Activated CD4-positive, CD25-positive, alpha-beta regulatory T cell treated with anti-CD3 and anti-CD28 coated beads, Interleukin-2, amount 50 U/mL, for 72 hours (primary cell): ENCODE measurements around the gene AGAP1.

Experiments used
- DNase-seq: peaks from one replicate; pipeline ENCODE4 v3.0.0; 2021

AGAP1 gene

DNA sequence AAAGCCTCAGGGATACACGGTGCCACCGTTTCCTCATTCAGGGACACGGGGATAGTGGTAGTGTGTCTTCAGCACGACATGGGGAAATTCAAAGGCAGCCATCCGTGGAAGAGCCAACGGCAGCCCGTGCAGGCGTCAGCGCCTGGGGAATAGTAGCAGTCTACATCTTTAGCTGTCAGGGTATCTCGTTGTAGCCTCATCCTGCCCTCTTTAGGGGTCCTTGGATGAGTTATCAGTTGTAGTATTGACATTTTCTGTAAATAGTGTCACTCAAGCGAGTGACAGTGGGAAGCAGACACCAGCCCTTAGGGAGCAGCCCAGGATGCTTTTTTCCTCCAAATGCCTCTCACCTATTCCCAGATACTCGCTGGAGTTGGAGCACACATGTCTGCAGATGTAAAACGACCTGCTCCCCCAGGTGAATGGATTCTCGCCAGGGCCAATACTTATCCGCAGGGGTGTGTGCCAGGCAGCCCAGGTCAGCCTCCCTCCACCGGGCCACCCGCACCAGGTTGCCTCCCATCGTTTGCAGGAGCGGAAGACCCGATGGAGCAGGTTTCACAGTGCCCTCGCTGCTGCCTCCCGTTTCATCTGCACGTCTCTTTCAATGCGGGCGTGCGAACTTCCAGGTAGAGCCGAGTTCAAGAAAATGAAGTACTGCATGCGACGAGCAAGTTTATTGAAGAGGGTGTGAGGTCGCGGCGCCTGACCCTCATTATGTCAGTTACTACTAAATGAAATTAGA is 41.0 kb downstream of the AGAP1 start:
- no peak for DNase-seq

DNA sequence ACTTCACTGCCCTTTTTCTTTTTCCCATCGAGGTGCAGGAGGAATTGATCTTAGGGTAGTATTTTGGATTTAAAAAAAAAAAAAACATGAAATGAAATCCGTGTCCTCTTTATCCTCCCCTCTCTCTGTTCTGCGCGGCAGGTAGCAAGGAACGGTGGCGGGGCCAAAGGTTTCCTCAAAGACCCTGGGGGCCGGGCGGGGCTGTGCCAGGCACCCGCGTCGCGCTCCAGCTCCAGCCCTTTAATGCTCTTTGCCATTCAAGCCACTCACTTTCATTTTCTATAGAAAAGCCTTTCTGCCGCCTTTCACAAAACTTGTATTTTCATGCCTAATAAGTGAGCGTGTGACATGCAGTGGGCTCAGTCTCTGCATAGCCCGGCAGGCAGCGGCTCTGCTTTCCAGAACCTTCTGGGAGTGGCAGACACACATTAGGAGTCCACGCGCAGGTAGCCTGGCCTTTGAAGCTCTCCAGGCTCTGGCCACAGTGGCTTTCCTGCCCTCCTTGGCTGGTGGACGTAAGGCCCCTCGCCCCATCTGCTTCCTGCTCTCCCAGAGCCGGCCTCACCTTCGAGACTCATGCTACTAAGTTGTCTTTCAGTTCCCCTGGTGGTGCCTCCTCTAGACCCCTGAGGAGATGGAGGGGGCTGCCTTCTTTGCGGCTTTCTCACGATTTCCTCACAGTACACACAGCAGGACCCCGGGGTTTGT is 41.7 kb downstream of the AGAP1 start:
- no peak for DNase-seq

DNA sequence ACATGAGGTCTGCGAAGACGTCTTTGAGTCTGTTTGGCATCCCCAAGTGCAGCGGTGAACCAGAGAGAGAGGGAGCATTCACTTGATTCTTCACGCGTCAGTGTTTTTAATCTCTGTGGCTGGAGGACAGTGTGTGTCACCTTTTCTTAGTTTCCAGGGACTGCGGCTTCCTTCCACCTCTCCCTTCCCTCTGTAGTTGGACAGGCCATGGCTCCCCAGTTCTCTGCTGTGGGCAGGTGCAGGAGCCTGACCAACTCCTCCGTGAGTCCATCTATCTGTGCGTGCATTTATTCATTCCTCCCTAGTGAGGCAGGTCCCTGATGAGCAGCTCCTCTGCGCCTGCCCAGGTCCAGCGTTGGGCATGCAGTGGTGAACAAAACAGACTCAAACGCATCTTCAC is 42.9 kb downstream of the AGAP1 start:
- no peak for DNase-seq

DNA sequence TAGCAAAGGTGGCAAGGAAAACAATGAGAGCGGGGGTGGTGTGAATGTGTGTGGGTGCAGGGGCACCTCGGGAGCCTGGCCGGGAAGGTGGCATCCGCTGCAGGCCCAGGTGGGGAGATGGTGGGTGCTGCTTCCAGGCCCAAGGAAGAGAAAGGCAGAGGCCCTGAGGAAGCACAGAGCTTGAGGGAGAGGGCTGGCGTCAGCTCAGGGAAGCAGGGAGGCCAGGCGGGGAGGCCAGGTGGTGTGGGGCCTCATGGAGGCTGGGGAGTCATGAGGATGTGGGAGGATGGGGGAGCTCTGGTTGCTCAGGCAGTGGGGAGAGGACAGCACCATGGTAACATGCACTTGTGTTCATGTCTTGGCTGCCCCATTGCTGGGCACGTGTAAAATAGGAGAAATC is 43.3 kb downstream of the AGAP1 start:
- DNase-seq, result no peak

DNA sequence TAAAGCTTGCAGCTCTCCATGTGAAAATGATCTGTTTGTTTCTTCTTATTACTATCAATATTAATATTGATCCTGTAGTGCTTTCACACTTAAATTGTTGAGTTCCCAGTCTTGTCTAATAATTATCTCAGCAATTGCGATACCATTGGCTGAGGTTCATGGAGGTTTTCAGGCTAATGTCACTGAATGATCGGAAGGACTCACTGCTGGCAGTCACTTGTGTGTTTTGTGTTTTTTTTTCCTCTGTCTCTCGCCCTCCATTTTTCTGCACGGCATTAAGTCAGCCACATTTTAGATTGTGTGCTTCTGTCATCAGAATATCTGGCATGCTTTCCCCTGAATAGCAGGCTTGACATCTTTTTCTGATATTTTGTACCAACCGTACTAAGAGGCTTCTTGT is 43.7 kb downstream of the AGAP1 start:
- no peak for DNase-seq

DNA sequence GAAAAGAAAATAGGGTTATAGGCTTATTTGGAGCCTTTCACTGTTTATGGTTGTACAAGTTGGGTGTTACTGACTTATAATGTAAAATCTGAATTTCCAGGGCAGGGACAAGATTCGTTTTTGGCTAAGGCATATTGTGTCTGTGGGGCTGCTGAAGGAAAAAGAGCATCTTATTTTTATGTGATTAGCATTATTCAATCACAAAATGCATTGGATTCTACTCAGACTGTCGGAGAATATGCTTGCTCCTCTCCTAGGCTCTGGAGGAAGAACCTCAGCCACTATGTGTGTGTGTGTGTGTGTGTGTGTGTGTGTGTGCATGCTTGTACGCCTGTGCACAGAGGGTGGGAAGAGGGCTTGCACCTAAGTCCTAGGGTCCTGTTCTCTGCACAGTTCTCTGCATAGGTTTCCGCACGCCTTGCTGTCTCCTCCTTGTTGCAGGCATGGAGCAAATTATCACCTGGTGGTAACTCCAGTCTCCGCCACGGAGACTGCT is 44.3 kb downstream of the AGAP1 start:
- no peak for DNase-seq

DNA sequence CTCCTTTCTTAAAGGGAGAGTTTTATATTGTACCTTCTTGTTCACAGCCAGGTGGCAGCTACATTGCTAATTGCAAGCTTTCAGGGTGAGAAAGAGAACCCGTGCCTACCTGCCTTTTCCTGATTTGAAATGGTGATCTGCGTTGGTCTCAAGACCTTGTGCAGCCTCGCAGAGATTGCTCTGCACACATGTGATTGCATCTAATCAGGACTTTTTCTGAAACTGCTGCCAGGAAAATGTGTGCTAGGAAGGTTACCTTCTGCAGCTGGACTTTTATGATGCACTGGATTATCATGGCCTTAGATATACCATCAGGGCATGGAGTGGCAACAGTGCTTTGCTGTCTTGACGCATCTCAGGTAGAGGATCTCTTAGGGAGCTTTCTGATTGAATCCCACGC is 45.1 kb downstream of the AGAP1 start:
- DNase-seq, result no peak

DNA sequence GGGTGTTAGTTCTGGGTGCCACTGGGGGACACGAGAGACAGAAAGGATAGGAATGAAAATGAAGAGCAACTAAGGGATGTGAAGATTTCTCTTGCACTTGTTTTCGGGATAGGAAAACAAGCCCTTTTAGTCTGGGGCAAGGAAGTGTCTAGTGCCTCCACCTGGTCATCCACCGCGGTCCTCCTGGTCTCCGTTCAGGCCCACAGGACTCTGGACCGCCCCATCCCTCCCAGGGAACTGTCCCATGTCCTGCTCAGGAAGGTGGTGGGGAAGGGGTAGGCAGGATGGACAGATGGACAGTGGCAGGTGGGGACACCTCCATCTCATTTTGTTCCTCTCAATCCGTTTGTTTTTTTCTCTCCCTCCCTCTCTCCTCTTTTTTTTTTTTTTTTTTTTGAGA is 45.9 kb downstream of the AGAP1 start:
- DNase-seq, result no peak

DNA sequence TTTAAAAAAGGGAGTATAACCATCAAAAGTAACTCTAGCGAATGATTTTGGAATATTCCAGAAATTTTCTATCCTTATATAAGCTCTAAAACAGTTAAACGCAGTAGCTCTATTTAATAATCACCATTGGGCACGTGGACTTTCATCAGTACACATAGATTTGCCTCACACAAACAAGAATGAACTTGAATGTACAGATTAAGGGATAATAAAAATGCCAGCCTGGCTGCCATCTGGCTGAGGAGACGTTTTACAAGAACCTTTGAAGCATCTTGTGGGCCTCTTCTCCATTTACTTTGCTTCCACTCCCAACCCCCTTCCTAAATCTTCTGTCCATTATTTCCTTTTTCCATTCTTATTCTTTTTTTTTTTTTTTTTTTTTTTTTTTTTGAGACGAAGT is 47.2 kb downstream of the AGAP1 start:
- DNase-seq, result no peak

DNA sequence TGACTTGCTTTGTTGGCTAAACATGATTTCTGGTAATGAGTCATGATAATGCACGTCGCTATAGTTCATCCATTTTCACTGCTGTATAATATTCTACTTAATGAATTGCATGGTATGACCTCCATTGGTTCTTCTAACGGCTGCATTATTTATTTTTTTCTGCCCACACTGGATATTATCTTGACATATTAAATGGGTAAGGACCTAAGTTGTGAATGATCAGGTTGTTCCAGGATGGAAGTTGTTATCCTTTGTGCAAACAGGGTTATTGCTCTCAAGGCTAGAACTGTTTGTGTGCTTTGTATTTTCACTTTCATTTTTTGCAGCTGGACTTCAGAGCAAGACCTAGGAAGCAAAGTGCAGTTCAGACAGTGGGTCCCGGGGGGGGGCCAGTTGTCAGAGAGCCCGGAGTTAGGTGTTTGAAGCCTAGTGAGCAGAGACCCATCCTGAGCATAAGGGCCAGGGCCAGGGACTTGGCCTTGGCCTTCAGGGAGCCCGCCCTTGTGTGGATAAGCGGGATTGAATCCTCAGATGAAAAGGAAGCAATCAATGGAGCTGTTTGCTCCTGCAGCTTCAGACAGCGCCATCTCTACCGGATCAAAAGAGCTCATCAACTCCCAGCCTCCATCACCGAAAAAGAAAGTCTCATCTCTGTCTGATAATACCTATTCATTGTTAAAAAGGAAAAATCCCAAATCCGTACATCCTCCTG is 48.2 kb downstream of the AGAP1 start:
- DNase-seq, result no peak

DNA sequence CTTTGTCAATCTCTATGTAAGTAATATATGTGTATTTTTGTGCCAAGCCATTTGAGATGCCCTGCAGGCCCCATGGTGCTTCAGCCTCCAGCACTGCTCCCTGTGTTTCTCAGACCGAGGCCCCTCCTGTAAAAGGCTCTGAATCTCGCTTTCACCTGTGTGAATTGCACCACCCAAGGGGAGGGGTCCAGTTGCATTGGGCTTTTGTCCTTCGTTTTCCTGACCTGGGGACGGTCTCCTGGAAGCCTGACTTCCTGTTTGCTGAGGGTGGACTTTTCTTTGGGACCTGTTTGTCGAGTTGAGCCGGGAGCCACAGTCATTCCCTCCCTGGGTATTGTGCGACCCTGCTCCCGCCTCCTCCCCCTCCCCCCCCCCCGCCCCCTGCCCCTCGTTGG is 48.9 kb downstream of the AGAP1 start:
- DNase-seq, result no peak

DNA sequence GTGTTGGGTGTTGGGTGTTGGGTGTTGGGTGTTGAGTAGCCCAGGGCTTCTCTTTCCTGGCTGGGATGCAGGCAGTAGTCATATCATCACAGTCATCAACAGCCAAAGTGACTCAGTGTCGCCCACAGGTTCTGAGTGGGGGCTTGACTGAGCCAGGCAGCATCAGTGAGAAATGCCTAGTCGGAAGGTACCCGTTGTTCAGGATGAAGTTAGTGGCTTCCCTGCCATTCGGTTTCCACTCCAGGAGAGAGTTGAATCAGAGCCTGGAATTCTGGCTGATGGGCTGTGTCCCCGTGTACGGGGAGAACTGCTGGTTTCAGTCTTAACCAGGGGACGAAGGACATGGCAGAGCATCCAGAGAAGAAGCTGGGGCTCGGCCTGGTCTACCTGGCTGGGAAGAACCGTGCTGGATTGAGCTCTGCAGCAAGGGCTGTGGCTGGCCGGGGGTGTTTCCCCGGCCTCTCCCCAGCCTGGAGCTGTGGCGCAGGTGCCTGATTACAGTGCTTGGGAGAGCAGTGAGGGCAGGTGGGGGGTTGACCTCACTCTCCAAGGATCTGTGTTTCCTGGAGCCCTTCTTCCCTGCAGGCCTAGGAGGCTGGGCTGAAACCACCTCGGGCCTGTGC is 49.4 kb downstream of the AGAP1 start:
- DNase-seq, result no peak

DNA sequence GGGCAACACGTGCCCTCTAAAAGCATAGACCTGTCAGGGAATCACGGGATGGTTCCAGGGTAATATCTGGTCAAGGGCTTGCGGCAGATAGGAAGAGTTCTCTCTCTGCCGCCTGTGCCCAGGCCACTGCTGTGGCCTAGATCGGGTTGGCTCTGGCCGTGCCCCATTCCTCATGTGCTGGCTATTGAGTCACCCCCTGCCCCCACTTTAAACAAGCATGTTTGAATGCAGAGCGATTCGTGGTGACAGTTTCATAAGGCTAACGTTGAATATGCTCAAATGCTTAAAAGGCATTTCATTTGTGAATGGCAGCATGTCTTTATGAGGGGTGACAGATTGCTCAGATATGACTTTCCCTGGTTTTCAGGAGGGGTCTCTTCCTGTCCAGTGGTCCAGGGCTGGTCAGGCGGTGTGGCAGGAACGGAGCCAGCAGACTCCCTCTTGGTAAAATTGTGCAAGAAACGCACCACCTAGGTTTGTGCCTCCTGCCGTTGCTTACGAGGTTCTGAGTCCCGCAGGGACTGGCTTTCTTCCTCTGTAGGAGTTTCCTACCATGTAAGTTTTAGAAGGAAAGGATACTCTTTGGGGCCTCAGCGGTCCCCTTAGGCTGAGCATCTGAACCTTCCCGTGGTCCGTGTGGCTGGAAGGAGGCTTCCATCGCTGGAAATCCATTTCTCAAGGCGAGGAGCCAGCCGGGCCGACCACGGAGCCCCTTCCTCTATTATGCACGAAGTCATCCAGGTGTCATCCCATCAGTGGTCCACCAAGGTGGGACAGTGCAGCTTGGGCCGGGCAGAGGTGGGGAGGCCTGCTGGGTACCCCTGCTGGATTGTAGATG is 50.2 kb downstream of the AGAP1 start:
- no peak for DNase-seq

DNA sequence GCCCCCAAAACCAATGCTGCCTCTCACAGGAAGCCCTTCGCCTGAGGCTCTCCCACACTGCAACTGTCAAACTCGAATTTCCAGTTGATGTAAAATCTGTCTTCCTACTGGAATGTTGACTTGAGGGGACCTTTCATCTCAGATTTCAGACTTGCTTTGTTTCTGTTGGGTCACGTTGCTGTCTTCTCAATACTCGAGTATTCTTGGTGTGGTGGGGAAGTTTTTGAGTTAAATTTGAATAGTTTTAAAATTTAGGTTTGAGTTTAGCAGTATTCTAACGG is 50.8 kb downstream of the AGAP1 start:
- no peak for DNase-seq

DNA sequence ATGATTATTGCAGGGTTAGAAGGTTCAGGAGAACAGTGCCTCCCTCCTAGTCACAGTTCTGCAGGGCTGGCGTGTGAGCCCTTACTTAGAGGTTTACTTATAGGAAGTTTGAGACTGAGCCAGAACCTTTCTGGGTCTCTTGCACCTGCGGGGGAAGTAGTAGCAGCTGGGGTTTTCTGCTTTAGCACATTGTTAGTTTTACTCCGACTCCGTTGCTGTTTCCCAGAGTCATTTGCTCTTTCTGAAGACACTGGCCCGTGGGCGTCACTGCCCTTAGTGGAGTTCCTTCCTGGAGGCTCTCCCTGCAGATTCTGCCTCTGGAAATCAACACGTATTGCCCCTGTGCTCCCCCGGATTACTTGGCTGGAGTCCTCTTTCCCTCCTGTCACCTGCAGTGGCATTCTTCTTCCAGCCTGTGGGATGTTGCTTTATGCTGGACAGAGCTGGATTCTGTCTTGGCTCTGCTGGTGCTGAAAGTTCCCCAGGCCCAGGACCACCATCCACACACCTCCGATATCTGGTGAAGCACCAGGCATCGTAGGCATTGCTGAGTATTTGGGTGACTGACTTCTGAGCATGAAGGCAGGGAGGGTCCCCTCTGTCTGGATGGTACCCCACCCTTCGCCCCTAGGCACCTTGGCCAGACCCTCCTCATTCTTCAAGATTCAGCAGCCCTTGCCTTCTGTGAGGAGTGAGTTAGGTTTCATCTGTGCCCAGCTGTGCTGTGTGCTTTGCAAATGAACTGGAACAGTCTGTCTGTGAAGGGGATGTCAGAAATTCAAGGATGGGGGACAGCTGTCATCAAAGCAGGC is 51.7 kb downstream of the AGAP1 start:
- no peak for DNase-seq

DNA sequence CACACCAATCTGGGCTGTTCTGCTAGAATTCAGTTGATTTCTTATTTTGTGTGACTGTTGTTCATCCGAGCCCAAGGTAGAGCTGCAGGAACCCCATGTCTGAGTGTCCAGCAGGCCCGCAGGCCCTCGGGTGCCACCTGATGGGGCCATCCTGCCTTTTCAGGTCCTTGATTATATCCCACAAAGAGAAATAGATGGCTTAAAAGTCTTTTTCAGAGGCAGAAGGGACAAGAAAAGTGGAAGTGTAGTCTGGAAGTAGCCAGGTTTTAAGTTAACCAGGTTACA is 52.2 kb downstream of the AGAP1 start:
- no peak for DNase-seq

DNA sequence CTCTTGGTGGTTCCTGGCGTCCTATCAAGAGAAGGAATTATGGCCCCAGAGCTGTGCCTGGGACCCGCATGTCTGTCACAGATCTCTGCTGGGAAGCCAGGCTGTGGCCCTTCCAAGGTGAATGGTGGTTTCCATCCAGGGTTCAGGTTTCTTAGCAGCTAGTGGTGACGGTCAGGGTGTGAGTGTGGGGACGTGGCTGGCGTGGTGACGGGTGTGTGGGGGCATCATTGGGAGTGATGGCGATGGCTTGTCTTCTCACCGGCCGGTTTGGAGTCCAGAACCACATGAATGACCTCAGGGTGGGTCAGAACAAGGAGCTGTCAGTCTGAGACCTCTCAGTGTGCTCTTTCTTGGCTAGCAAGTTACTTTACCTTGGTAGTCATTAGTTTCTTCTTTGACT is 52.6 kb downstream of the AGAP1 start:
- no peak for DNase-seq

DNA sequence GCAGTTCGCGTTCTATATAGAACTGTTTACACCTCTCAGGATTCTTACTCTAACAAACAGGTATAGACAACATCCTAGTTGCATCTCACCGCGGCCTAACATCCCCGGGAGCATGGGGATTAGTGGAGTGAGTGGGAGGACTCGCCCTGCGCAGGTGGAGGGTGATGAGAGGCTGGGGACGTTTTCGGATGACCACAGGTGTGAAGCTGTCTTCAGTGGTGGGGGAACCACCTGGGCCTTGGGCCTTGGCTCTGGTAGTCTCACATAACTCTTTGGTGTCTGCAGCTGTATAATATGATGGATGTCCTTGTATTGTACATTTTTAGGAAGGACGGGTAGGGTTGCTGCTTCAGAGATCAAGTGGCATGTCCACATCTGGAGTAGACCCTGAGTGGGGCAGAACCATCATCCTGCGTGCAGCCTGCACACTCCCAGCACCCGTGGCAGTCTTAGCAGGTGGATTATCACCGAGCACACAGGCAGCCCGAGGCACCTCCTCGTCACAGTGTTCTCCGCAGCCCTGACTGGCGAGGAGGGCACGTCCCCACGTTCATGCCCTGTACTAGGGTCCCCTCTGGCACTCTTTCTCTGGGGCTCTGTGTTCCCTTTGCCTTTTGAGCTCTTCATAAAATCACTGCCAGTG is 56.0 kb downstream of the AGAP1 start:
- no peak for DNase-seq

DNA sequence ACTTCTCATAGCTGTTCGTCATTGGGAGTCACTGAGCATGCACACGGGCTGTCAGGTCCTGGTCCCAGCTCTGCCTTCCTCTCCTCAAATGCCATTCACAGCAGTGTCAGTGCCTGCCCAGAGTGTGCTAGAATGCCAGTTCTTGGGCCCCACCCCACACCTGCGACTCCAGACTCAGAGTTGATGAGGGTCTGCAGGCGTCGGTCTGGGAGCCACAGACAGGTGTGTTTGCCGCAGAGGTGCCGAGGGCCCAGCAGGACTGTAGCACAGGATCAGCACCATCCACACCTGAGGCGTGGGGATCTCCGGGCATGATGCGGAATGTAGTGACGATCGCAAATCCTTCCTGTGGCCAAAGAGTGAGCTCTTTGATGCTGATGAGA is 56.5 kb downstream of the AGAP1 start:
- DNase-seq, result no peak

DNA sequence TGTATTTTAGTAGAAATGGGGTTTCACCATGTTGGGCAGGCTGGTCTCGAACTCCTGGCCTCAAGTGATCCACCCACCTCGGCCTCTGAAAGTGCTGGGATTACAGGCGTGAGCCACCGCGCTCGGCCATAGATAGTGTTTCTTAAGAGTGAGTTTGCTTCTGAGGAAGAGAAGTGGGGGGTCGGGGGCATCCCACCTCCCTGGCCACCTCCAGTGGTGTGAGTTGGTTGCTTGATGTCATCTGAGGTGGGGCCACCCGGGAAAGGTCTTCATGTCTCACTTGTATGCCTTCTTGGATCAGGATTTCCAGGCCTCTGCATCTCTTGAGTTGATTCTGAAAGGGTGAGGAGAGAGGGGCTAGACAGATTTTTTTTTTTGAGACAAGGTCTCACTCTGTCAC is 57.1 kb downstream of the AGAP1 start:
- no peak for DNase-seq

DNA sequence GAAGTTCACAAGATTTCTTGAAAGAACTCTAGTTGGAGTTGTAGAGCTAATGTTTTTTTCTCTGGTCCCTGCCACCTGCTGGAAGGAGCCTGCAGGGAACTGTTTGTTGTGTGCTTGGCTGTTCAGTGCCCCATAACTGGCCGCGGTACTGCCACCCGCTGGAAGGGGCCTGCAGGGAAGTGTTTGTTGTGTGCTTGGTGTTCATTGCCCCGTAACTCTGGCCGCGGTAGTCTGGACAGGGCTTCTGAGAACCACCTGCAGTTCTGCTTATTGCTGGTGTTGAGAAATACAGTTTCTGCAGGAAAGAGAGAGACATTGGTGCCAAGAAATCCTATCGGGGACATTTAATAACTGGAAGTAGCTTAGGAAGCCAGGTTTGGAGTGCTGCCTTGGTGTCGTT is 58.1 kb downstream of the AGAP1 start:
- DNase-seq, result no peak

DNA sequence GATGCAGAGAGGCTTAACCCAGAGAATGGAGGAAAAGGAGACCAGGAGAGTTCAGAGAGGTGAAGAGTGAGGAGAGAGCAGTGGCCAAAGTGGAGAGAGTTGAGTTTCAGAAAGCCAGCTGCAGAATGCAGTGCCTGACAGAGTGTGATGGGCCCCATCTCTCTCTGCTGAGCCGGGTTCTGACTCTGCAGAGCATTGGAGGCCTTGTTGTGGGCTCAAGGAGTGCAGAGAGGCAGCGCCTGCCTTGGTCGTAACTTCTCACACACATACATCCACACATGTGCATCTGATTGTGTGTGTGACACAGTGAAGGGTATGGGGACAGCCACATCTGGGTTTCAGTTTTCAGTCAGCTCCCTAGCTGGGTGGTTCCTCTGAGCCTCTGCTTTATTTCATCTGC is 58.8 kb downstream of the AGAP1 start:
- DNase-seq, result no peak
